KMS-11 (cell line): ENCODE data around the gene ANK3.

ENCODE experiments used
- H2AFZ ChIP-seq: fragments of 200-600 bp; sonication (generic); 2 replicates; pipeline ENCODE4 v1.6.1; 2016; ENCODE audit warnings: antibody characterized with exemption, mixed run types, low read depth
- H3K27ac ChIP-seq: fragments of 200-600 bp; sonication (generic); 2 replicates; pipeline ENCODE4 v1.6.1; 2016; ENCODE audit warnings: mild to moderate bottlenecking, mixed run types
- H3K27me3 ChIP-seq: fragments of 200-600 bp; sonication (generic); 2 replicates; pipeline ENCODE4 v1.6.1; 2017; ENCODE audit warnings: mild to moderate bottlenecking, low read depth, mixed run types, moderate library complexity; ENCODE audit not compliant: insufficient read depth
- H3K36me3 ChIP-seq: fragments of 200-600 bp; sonication (generic); 2 replicates; pipeline ENCODE4 v1.6.1; 2017; ENCODE audit warnings: mild to moderate bottlenecking, mixed run types; ENCODE audit not compliant: insufficient read depth
- H3K4me1 ChIP-seq: fragments of 200-600 bp; sonication (generic); 2 replicates; pipeline ENCODE4 v1.6.1; 2016; ENCODE audit warnings: mild to moderate bottlenecking, low read depth, mixed run types; ENCODE audit not compliant: poor library complexity, severe bottlenecking
- H3K4me2 ChIP-seq: fragments of 200-600 bp; sonication (generic); 2 replicates; pipeline ENCODE4 v1.7.0; 2016; ENCODE audit warnings: mild to moderate bottlenecking, mixed run types
- H3K4me3 ChIP-seq: fragments of 200-600 bp; sonication (generic); IDR thresholded peaks from 2 replicates; pipeline ENCODE4 v1.6.1; 2017; ENCODE audit warnings: low read depth, low read length, mixed read lengths; ENCODE audit not compliant: insufficient read depth
- H3K79me2 ChIP-seq: fragments of 200-600 bp; sonication (generic); 2 replicates; pipeline ENCODE4 v1.6.1; 2016; ENCODE audit warnings: low read depth, mixed run types; ENCODE audit not compliant: insufficient read depth
- H3K9ac ChIP-seq: fragments of 200-600 bp; sonication (generic); 2 replicates; pipeline ENCODE4 v1.6.1; 2016; ENCODE audit warnings: mild to moderate bottlenecking, mixed run types
- H4K20me1 ChIP-seq: fragments of 200-600 bp; sonication (generic); 2 replicates; pipeline ENCODE4 v1.6.1; 2016; ENCODE audit warnings: mild to moderate bottlenecking, mixed run types; ENCODE audit not compliant: insufficient read depth
- CTCF ChIP-seq: fragments of 200-600 bp; sonication (generic); conservative IDR thresholded peaks from 2 replicates; pipeline ENCODE4 v1.6.1; 2017; ENCODE audit warnings: low read depth, mild to moderate bottlenecking, antibody characterized with exemption, low read length, moderate library complexity, mixed read lengths

Gene ANK3

GRCh38 chr10:60169111-60169510, 220.6 kb downstream of the ANK3 start:
- no peak for TF ChIP-seq CTCF
- H3K4me3 ChIP-seq: no peak overlapping the region
- H2AFZ ChIP-seq: no peak overlapping the region
- H3K9ac ChIP-seq: no peak overlapping the region
- peaks cover 12% of the 10 kb centered on the region for H3K36me3 ChIP-seq
- no peak overlapping the region for H3K27ac ChIP-seq
- H3K27me3 ChIP-seq: no peaks in the 10 kb centered on the region
- no peaks in the 10 kb centered on the region for H4K20me1 ChIP-seq
- no peaks in the 10 kb centered on the region for H3K79me2 ChIP-seq
- H3K4me2 ChIP-seq: no peak overlapping the region
- no peaks in the 10 kb centered on the region for H3K4me1 ChIP-seq

- no peaks in the 10 kb centered on the region for H3K4me1 ChIP-seq
- H4K20me1 ChIP-seq: no peaks in the 10 kb centered on the region
- no peak overlapping the region for H3K4me2 ChIP-seq
- H3K9ac ChIP-seq: no peak overlapping the region
- H3K27me3 ChIP-seq: no peaks in the 10 kb centered on the region
- H3K4me3 ChIP-seq: no peak overlapping the region
- H2AFZ ChIP-seq: no peak overlapping the region
- peaks cover 7% of the 10 kb centered on the region for H3K36me3 ChIP-seq
- TF ChIP-seq CTCF: no peak
- H3K79me2 ChIP-seq: no peaks in the 10 kb centered on the region
- H3K27ac ChIP-seq: no peak overlapping the region
Observed at GRCh38 chr10:60167050-60167449, 222.6 kb downstream of the ANK3 start.

GRCh38 chr10:60163786-60164185, 225.9 kb downstream of the ANK3 start:
- H3K27ac ChIP-seq: no peak overlapping the region
- H3K79me2 ChIP-seq: no peaks in the 10 kb centered on the region
- peaks cover 7% of the 10 kb centered on the region for H3K36me3 ChIP-seq
- TF ChIP-seq CTCF: no peak
- no peaks in the 10 kb centered on the region for H3K27me3 ChIP-seq
- no peak overlapping the region for H3K4me2 ChIP-seq
- no peaks in the 10 kb centered on the region for H4K20me1 ChIP-seq
- no peaks in the 10 kb centered on the region for H3K4me1 ChIP-seq
- H2AFZ ChIP-seq: no peak overlapping the region
- no peak overlapping the region for H3K4me3 ChIP-seq
- H3K9ac ChIP-seq: no peak overlapping the region

GRCh38 chr10:60162631-60163030, 227.0 kb downstream of the ANK3 start:
- no peak overlapping the region for H3K4me3 ChIP-seq
- peaks cover 7% of the 10 kb centered on the region for H3K36me3 ChIP-seq
- H3K9ac ChIP-seq: no peak overlapping the region
- no peaks in the 10 kb centered on the region for H4K20me1 ChIP-seq
- H3K4me2 ChIP-seq: no peak overlapping the region
- no peak overlapping the region for H2AFZ ChIP-seq
- H3K27ac ChIP-seq: no peak overlapping the region
- no peak for TF ChIP-seq CTCF
- no peaks in the 10 kb centered on the region for H3K79me2 ChIP-seq
- no peaks in the 10 kb centered on the region for H3K27me3 ChIP-seq
- no peaks in the 10 kb centered on the region for H3K4me1 ChIP-seq
